GM18909 (cell line): ENCODE measurements around the gene FAM236C.
"Not testable (repeated sequence)": the region's sequence is repeated elsewhere in the genome, so short reads cannot be mapped to it uniquely, and the experiment has no call there.

Source experiments
- ATAC-seq: cut with Tn5 transposase; IDR thresholded peaks from one replicate; pipeline ENCODE4 v1.9.1; 2021; ENCODE audit warnings: mild to moderate bottlenecking; ENCODE audit not compliant: unreplicated experiment, poor library complexity

The FAM236C gene

GRCh38 chrX:72912315-72912714 is at the start of gene FAM236C:
Gene FAM236C (plus strand): TSS chrX:72912615. CDS start chrX:72912715, 100 bp downstream.
- ATAC-seq, result not testable (repeated sequence)

DNA sequence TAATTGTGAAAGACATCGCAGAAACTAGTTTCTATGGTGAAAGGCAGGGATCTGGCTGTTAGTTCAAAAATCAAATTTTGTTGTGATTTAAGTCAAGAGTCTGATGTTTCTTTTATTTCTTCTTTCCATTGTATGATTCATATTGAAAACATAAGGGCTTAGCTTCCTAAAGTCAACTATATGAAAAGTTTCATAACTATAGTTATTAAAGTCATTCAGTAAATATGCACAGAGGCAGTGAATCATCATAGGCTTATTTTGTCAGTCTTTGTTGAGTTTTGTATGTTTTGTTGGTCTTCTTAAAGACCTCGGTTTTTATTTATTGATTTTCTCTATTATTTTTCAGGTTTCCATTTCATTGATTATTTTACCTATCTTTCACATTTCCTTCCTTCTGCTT is 29.5 kb upstream of the FAM236C start:
- ATAC-seq, result not testable (repeated sequence)

GRCh38 chrX:72889740-72890139 is 22.7 kb upstream of the FAM236C start:
- not testable (repeated sequence) for ATAC-seq

GRCh38 chrX:72916096-72916495 is 3.7 kb downstream of the FAM236C start:
- ATAC-seq, result not testable (repeated sequence)

DNA sequence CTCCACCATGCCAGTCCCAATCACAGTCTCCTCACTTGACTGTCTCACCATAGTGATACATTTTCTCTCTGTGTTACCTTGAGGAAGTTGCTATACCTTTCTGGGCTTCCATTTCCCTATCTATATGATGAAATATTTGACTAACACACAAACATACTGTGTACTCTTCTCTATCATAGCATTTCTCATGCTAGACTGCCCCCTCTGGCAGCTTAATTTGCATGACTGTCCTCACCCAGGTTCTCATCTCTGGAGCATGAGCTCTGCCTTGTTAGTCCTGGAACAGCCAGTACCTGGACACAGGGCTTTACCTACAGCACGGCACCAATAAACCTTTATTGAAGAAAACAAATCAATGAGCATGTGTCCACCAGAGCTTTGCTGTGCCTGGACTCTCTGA is 19.9 kb downstream of the FAM236C start:
- not testable (repeated sequence) for ATAC-seq

GRCh38 chrX:72936455-72936854 is 24.0 kb downstream of the FAM236C start:
- ATAC-seq, result not testable (repeated sequence)

GRCh38 chrX:72936882-72937455 is 24.6 kb downstream of the FAM236C start:
- ATAC-seq, result not testable (repeated sequence)

- ATAC-seq, result not testable (repeated sequence)
These were observed 25.5 kb downstream of the FAM236C start, which contains the start of gene FAM236A for GRCh38 chrX:72937906-72938305. Gene FAM236A (plus strand): TSS chrX:72938206. CDS start chrX:72938263, 57 bp downstream.

DNA sequence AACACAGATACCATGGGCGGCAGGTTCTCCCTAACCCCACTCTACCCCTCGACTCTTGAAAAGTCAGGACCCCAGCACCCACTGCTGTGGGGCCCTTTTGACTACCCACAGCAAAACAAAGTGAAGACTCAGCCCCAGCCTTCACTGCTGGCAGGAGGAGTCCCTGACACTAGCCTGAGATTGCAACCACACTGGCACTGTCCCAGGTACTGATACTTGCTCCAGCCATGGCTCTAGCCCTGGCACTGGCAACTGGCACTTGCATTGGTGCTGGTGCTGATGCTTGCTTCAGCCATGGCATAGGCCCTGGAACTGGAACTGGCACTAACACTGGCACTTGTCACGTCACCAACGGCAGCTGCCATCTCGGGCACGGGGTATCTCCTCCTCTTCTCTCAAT is 29.9 kb downstream of the FAM236C start:
- ATAC-seq, result not testable (repeated sequence)

DNA sequence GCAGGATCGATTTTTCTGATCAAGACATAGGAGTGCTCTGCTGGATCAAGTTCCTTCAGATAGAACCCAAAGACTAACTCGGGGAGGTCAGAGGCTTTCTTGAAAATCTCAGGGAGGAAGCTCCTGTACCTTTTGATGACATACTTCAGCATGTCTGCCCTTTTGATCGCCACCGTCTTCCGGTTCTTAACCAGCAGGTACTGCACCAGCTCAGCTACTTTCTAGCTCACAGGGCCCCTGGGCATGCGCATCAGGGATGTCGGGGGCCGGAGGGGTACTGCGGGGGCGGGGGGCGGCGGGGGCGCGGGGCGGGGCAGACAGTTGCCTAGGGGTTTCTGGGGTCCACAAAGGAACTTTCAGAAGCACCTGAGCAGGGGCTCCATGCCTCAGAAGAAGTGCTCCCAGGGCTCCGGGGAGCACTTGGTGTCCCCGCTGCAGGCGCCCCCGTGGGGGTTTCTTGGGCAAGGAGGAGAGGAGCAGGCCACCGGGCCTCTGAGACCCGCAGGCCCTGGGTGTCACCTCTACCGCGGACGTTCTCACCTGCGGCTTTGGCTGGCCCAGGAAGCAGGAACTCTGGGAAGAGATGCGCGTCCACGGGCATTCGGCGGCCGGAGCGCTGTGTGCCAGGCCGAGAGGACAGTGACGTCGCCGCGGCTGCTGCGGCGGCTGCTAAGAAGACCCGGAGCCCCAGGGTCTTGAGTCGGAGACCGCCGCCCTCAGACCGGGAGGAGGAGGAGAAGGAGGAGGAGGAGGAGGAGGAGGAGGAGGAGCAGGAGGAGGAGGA is 30.8 kb downstream of the FAM236C start:
- peak; percentile 76 for ATAC-seq

GRCh38 chrX:72943819-72944169 is 31.4 kb downstream of the FAM236C start, which contains the start of gene DMRTC1:
Gene DMRTC1 (minus strand): TSS chrX:72943837. CDS start chrX:72875694, 68,143 bp downstream.
- ATAC-seq, result peak; percentile 84

DNA sequence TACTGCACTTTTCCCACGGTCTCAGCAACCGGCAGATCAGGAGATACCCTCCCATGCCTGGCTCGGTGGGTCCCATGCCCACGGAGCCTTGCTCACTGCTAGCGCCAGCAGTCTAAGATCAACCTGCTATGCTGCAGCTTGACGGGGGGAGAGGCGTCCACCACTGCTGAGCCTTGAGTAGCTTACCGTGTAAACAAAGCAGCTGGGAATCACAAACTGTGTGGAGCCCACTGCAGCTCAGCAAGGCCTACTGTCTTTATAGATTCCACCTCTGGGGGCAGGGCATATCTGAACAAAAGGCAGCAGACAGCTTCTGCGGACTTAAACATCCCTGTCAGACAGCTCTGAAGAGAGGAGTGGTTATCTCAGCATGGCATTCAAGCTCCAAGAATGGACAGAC is 47.6 kb downstream of the FAM236C start:
- ATAC-seq, result not testable (repeated sequence)
